NK-92 (cell line): Measurements from ENCODE around the gene ARHGAP26.

Experiments
- DNase-seq: peaks from one replicate; lab custom pipeline; 2025; ENCODE audit not compliant: unreplicated experiment; lab: John Stamatoyannopoulos, UW

The ARHGAP26 gene

DNA sequence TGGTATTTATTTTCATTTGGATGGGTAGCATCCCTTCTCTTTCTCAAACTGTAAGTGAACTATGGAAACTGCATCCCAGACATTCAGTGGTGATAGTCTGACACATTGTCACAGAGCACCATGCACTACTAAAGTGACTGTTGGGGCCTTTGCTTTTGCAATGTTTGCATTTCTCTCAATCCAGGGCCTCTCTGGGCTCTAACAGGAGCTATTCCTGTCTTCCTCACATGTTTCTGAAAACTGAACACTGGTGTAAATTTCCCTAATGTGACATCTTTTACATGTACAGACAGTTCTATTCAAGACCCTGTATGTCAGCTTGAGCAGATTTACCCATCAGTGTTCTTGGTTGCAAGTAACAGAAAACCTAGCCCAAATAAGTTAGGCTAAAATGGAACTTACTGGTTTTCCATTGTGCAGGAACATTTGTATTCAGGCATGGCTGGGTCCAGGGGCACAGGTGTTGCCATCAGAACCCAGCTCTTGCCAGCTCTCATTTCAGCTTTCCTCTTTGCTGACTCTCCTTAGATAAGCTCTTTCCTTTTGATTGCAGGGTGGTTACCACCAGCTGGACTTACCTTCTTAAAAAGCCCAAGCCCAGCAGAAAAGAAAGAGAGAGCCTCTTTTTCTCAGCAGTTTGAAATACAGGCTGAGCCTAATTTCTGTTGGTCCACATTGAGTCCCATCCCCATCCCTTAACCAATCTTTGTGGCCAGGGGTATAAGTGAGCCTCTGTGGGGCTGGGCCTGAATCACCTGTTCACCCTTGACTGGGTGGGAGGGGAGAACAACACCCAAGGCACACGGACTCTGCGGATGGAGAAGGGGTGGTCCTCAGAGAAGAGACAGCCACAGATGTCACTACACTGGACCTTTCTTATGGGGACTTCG is 399.0 kb downstream of the ARHGAP26 start:
- no peak for DNase-seq

DNA sequence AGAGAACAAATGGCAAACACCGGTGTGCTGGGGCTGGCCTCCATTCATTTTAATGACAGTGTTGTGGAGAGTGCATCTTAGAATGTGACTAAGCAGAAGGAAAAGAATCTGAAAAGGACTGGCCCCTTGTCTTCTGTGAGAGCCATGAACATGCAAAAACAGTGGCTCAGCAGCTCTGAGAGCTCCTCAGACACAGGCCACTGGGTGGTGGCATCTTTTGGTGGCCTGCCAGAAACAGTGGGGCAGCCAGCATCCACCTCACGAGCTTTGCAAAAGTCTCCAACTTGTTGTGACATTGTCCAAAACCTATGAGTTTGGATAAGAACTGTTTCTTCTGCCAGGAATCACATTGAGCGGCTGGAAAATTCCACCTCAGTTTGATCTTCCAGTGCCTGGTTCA is 399.9 kb downstream of the ARHGAP26 start:
- DNase-seq: no peak

DNA sequence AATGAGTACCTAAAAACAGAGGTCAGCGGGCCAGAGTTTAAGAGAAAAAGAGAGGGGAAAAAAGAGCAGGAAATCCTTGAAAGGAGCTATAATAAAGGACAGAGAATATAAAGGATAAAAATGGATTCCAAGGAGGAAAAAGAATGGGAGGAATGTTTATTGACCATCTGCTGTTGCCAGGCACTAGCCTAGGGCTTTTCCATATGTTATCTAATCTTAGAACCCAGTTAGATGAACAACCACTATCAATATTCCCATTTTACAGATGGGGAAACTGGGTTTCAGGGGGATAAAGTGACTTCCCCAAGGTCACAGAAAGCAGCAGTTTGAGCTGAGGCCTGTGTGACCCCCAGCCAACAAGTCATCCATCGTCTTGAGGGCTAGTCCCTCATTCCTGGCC is 400.8 kb downstream of the ARHGAP26 start:
- DNase-seq: no peak

DNA sequence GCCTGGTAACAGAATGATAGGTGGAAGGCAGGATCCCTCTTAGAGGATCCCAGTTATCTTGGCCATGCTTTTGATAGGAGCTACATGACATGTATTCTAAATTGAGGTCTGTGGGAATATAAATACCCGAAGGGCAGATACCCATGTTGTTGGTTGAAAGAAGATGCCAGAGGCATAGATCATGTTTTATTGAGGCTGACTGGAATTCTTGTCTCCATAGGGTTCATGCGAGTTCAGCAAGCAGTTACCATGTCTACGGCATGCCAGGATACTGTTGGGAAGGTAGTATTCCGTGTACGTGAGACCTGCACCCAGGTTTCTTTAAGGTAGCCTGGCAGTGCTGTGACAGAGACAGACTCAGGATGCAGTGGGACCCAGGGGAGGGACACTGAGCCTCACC is 402.6 kb downstream of the ARHGAP26 start:
- DNase-seq: no peak

DNA sequence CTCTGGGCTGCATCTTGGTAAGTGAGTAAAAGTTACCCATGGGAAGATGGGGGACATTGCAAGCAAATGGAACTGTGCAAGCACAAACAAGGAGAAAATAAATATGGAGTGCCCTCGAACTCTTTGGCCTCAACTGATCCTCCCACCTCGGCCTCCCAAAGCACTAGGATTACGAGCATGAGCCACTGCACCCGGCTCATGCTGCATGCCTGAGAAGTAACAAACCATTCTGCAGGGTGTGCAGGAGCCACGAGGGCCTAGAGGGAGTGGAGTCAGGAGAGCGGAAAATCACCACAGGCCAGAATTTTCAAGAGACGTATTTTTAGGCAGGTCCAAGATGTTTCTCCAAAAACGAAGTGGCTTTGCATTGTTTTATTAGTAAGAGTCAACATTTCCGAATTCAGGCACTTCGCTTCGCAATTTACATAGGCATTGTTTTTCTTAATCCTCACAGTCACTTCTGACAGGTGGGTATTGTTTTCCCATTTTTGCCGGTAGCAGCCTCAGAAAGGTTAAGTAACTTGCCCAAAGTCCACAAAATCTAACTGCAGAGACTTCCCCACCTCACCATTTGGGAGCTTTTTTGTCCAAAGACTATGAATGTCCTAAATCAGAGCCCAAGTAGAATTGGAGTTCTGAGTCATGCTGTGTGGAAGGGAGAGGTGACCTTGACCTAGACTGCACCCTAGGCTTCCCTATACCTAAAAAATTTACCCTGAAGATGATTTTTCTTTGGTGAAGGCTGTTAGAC is 403.1 kb downstream of the ARHGAP26 start:
- no peak for DNase-seq

DNA sequence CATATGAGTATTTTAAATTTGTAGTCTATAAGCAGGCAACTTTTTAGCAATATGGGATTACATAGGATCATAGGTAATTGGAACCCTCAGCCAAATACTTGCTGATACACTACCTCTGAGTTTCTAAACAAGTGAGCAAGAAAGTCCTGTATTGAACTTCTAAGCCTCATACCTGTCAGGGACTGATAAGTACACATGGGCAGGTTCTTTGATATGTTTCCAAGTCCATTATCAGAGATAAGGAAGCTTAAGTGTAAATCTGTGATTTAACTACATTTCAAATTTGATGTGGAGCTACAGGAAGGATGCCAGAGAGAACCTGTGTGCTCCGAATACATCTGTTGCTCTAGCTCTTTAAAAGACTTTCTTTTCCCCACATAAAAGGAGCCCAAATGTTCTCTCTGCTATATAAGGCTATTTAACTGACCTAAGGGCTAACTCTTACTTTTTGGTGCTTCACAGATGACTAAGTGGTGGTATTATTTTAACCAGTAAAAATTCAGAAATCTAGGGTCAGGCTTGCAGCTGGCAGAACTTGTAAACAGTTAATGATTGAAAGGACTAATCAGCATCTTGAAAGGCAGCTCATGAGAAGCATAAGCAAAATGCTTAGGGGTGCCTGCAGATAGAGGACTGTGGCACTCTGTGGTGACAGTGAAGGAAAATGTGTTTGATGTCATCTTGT is 404.7 kb downstream of the ARHGAP26 start:
- DNase-seq: no peak

DNA sequence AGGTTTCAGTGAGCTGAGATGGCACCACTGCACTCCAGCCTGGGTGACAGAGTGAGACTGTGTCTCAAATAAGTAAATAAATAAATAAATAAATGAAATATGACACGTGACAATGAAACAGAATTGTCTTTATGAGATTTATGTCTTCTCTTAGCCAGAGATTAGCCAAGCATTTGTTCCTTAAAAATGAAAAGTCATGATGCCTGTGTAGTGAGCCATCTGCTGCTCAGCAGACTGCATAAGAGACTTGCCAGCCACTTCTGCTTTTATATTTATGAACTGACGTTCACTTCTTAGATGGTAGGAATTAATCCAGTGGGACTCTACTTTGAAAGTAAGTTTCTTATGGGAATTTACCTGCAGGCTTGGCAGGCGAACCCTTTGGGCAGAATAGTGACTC is 405.9 kb downstream of the ARHGAP26 start:
- DNase-seq: no peak

DNA sequence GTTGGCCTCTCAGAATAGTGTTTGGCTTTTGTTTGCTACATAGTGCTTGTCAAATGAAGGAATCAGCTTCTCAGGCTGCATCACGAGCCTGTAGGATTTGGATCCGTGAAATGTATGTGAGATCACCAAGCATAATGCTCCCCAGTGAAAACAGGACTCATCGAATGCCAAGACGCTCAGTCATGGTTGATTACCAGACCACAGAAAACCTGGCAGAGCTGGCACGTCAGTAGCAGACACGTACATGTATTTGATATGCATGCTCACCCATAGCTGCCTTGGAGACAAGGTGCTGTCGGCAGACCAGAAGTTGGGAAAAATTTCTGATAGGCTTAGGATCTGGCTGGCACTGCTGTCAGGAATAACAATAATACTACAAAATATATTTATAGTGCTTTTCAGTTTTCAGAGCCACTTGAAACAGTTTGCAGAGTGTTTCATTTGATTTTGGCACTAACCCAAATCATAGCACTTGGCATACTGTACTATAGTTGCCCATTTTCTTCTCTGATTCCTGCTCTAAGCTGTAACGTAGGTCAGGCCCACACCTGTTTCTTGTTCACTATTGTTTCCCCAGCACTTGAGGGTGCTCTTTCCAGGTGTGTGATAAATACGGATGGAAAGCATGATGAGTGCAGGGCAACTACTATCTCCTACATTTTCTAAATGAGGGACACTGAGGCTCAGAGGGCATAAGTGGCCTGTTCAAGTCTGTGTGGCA is 407.2 kb downstream of the ARHGAP26 start:
- DNase-seq: no peak

DNA sequence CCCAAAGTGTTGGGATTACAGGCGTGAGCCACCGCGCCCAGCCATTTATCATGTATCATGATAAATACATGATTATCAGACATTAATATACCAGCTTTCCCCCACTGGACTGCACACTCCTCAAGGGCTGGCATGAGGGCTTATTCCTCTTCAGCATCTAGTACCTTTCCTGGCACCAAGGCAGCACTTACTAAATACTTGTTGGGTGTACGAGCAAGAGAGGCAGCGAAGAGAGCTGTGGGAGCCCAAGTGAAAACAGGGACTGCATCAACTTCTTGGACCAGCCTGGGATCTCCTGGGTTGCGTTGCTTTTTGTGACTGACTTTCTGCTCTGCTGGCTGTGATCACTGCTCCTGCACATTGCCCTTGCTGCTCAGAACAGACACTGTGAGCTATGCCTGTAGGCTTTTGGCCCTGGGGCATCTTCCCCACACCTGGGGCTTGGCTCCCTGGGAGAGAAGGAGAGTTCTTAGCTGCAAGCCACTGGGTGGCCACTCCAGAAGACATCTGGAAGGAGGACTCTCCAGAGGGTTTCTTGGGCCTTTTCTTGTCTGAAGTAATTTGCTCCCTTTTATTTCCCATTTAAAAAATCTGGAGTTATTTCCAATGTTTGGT is 409.1 kb downstream of the ARHGAP26 start:
- DNase-seq: no peak

DNA sequence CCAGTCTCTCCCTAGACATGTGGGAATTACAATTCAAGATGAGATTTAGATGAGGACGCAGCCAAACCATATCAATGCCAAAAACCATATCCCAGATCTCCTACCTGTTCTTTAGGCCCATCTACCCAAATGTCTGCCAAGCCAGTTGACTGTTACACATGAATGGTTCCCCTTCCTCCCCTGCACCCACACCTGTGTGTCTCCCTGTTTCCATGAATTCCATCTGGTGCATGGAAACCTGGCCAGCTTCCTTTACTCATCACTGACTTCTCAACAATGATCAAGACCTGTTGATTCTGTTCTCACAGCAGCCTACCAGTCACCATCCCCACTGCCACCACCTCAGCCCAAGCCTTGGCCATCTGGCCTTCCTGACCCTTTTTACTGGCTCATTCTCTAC is 410.6 kb downstream of the ARHGAP26 start:
- no peak for DNase-seq

DNA sequence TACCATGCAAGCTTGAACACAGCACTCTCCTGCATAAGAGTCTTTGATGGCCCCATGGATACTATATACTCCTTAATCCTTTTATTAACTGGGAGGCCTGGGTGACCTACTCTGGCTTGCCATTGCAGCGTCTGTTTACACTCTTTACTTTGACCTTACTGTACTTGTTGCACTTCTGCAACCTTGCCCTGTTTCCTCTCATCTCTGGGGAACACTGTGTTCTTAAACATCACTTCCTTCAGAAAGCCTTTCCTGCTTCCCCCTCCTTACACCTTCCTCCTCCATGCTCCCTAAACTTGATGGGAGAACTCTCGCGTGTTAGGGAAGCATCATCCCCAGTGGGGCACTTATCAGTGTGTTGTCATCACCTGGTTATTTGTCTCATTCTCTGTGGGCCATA is 411.0 kb downstream of the ARHGAP26 start:
- DNase-seq: no peak

DNA sequence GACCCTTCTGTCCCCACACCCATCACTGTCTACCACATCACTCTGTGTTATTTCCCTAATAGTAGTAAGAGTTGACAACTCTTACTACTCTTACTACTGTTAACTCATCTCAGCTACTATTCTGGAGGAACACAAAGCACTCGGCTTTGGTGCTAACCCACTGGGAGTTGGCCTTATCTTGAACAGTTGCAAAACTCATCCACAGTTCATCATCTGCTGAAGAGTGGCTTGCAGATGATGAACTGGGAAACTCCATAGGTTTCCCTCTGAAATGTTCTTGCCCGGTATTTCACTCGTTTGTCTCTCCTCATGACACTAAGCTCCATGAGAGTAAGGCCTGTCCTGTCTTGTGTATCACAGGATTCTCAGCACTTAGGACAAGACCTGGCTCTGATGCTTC is 411.9 kb downstream of the ARHGAP26 start:
- DNase-seq: no peak

DNA sequence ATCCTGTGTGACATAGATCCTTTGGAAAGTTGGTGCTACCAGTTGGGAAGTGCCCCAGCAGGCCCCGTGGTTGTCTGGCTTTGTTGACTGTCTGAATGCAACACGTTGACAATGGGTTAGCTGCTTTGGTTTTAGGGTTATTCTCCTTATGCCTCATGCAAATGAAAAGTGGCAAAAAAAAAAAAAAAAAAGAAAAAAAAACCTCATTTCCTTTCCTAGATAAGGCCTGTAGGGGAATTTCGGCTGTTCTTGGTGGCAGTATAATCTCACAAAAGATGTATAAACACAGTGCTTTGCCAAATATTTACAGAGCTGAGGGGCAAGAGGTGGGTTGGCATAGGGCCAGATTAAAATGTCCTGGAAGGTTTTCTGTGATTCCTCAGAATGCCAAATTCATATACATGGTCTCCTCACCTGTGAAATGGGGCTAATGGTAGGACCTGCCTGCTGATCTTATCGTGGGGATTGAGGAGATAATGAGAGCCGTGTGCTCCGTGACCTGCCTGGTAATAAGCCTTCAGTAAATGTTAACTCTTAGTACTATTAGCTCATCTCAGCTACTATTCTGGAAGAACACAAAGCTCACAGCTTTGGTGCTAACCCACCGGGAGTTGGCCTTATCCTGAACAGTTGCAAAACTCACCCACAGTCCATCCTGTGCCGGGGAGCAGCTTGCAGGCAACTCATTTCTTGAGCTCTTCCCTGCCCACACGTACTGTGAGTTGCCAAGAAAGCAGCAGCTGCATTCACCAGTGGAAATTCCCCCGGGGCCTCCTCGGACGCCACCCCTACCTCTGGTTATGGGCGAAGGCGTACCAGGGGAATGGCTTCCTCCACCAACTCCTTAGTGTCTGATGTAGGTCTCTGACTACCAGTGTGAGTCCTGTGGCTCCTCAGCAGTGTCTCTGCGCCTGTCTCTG is 413.0 kb downstream of the ARHGAP26 start:
- no peak for DNase-seq

DNA sequence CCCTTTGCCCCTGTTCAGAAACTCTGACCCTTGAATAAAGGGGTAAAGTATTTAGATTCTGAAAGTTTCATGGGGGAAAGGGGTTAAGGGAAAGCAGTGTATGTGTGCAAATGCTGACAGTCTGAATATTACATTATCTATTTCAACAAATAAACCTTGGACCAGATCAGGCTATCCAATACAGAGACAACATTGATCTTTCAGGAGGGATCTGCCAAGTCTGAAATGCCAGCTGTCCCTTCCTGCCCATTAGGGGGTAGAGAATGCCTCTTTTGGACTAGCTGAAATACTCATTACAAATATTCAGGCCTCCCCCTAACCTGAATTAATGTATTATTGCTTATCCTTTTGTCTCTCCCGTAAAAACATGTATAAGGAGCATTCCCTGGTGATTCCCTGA is 413.8 kb downstream of the ARHGAP26 start:
- no peak for DNase-seq

DNA sequence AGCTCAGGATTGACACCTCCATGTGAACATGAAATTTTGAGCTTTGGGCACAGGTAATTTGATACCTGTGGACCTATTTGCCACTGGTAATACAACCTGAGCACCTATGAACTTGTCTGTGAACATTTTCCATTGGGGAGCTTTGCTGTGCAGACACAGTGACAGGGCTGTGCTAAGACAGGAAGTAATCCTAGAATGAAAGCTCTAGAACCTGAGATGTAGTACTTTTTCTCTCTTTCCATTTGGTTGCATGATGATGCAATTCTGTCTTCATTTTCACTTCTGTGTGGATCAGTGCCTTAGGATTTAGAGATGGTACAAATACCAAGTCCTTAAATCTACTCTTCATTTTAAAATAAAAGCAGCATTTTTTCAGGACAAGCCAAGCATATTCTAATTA is 416.4 kb downstream of the ARHGAP26 start:
- DNase-seq: no peak

DNA sequence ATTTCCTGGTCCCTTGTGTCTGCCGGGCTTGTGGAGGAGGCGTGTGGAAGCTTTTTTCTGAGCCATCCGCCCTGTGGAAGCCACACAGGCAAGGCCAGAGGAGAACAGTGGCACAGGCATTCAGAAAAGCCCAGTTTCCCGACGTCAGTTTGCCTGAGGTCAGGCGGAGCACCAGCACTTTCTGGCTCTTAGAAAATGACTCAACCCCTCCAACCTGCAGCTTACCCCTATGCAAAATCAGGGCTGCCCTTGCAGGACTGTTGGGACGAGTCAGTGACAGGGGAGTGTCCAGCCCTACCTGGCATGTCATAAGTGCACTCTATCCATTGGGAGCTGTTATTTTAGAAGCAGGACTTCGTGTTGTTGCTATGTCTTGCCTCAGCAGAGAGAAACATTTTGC is 417.3 kb downstream of the ARHGAP26 start:
- DNase-seq: no peak

DNA sequence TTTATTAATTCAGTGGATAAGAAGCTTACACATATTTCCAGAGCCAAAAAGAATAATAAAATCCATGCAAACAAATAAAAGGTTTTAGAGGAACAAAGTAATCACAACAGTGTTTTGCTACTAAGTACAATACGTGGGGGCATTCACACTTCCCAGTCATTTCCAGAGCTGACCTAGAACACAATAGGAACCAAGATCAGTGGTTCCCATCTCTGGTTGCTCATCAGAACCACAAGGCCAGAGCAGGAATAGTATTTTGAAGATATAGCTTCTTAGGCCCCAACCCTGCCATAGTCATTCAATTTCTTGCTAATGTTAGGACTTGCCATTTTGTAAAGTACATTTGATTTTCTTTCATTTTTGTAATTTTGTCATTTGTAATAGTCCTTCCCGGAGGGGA is 417.9 kb downstream of the ARHGAP26 start:
- DNase-seq: no peak

DNA sequence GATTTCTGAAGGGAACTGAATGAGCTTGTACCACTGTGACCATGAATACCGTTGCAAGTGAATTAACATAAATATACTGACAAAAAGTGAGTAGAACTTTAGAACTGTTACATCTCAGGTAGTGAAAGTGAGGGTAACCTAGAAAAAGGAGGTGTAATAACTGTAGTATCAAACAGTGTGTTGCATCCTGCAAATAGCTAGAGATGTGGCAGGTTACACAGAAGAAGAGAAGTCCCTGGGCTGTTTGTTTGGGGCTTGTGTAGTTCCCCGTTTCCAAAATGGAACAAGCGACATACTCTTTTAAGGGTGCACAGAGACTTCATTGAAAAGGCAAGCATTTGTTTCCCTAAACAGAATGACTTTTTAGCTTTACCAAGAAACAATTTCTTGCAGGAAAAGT is 418.5 kb downstream of the ARHGAP26 start:
- DNase-seq: no peak

DNA sequence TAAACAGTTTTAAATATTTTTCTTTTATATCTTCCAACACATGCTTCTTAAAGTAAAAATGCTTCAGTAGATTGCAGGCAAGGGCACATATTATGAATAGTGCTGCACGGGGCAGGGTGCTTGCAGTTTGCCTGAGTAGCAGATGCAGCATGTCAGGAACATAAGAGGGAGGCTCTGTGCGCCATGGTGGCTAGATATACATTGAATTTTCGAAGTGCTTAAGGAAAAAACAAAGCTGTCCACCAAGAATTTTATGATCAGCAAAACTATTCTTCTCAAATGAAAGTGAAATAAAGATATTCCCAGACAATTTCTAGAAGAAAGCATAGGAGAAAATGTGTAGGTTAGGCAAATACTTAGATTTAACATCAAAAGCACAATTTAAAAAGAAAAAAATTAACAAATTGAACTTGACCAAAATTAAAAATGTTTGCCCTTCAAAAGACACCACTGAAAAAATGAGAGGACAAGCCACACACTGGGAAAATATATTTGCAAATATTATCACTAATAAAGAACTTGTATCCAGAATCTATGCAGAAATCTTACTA is 420.2 kb downstream of the ARHGAP26 start:
- DNase-seq: no peak
